ENCODE measurements around the gene TEF. TPM values are rescaled to one million over a fixed set of nuclear protein-coding genes. Genes with fewer than 3 reads are reported as not detected.

The TEF gene
- total and polyA plus RNA-seq, 9 of the 15 experiments (the other 6 are each of a cell fraction or from before 2014, with no cell fraction given) = 0.04 to 3.1 (median 1.2) TPM

- TF ChIP-seq HNRNPLL (IDR thresholded peaks at IDR 0.05; ENCODE audit: low read depth, low read length, poor library complexity, severe bottlenecking) (peak; percentile 65), TAF1 (IDR thresholded peaks at IDR 0.05; ENCODE audit: control insufficient read depth, extremely low read depth, insufficient read depth, low read length, severe bottlenecking) (peak; percentile 68), MEF2A (IDR thresholded peaks at IDR 0.05; ENCODE audit: control insufficient read depth, low read depth, low read length) (peak; percentile 85), ZNF311 (CRISPR knock-in tag; IDR thresholded peaks at IDR 0.05) (no peak), RAD51 (IDR thresholded peaks at IDR 0.05; ENCODE audit: borderline replicate concordance, low read depth) (no peak), MAX (CRISPR knock-in tag; IDR thresholded peaks at IDR 0.05) (peak; percentile 66), RBM39 (optimal IDR thresholded peaks at IDR 0.05; ENCODE audit: low read depth, low read length) (no peak), POLR2B (IDR thresholded peaks at IDR 0.05; ENCODE audit: low read depth, partially characterized antibody) (peak; percentile 45), NUFIP1 (IDR thresholded peaks at IDR 0.05; ENCODE audit: partially characterized antibody) (no peak), NBN (IDR thresholded peaks at IDR 0.05; ENCODE audit: low read depth) (0 out of 2 replicates have a peak, but pooled peaks have one; percentile 51), POLR2H (tag; IDR thresholded peaks at IDR 0.05; ENCODE audit: low read depth) (peak; percentile 40; the same call in 1 of the 2 replicates), RFX1 (IDR thresholded peaks at IDR 0.05) (peak; percentile 48; the same call in 1 of the 2 replicates), POLR2AphosphoS5 (IDR thresholded peaks at IDR 0.05; ENCODE audit: control insufficient read depth, insufficient read depth, low read depth, low read length) (0 out of 2 replicates have a peak, but pooled peaks have one; percentile 39), PHF21A (IDR thresholded peaks at IDR 0.05; ENCODE audit: borderline replicate concordance, low read depth) (no peak), NCOR1 (IDR thresholded peaks at IDR 0.05) (peak; percentile 26), JUND (IDR thresholded peaks at IDR 0.05; ENCODE audit: borderline replicate concordance, low read depth, low read length) (peak; percentile 45), JUND (tag; IDR thresholded peaks at IDR 0.05; ENCODE audit: borderline replicate concordance, low read depth, low read length) (no peak)
- TF ChIP-seq, protein P1, sequence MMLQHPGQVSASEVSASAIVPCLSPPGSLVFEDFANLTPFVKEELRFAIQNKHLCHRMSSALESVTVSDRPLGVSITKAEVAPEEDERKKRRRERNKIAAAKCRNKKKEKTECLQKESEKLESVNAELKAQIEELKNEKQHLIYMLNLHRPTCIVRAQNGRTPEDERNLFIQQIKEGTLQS (IDR thresholded peaks at IDR 0.05) = peak; percentile 34; the same call in 1 of the 2 replicates
- TF ChIP-seq, protein P1 (CRISPR knock-in tag; conservative IDR thresholded peaks at IDR 0.05) = no peak
- TF ChIP-seq, protein P2, sequence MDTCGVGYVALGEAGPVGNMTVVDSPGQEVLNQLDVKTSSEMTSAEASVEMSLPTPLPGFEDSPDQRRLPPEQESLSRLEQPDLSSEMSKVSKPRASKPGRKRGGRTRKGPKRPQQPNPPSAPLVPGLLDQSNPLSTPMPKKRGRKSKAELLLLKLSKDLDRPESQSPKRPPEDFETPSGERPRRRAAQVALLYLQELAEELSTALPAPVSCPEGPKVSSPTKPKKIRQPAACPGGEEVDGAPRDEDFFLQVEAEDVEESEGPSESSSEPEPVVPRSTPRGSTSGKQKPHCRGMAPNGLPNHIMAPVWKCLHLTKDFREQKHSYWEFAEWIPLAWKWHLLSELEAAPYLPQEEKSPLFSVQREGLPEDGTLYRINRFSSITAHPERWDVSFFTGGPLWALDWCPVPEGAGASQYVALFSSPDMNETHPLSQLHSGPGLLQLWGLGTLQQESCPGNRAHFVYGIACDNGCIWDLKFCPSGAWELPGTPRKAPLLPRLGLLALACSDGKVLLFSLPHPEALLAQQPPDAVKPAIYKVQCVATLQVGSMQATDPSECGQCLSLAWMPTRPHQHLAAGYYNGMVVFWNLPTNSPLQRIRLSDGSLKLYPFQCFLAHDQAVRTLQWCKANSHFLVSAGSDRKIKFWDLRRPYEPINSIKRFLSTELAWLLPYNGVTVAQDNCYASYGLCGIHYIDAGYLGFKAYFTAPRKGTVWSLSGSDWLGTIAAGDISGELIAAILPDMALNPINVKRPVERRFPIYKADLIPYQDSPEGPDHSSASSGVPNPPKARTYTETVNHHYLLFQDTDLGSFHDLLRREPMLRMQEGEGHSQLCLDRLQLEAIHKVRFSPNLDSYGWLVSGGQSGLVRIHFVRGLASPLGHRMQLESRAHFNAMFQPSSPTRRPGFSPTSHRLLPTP (IDR thresholded peaks at IDR 0.05; ENCODE audit: borderline replicate concordance, extremely low read depth, insufficient read length) = no peak
Measured at GRCh38 chr22:41448189-41448808, 66.6 kb downstream of the TEF start (continued).
